HEK293 (cell line): ENCODE data around the gene ABHD17A.
A peak's percentile ranks its signal among the peaks of the same experiment; 100 is the strongest.

Experiments used
- FEZF1 ChIP-seq: fragments of 450-650 bp; formaldehyde crosslinking; IDR thresholded peaks from 2 replicates; pipeline ENCODE4 v1.5.1; 2016; ENCODE audit warnings: missing biosample characterization, missing genetic modification characterization
- GLIS1 ChIP-seq: fragments of 450-650 bp; formaldehyde crosslinking; IDR thresholded peaks from 2 replicates; pipeline ENCODE4 v1.5.1; 2016; ENCODE audit warnings: missing biosample characterization, missing genetic modification characterization
- IKZF3 ChIP-seq: fragments of 450-650 bp; IDR thresholded peaks from 2 replicates; pipeline ENCODE4 v1.5.0; 2018; ENCODE audit warnings: missing biosample characterization, mild to moderate bottlenecking, missing genetic modification characterization, moderate library complexity
- KLF10 ChIP-seq: fragments of 450-650 bp; IDR thresholded peaks from 2 replicates; pipeline ENCODE4 v1.5.1; 2018; ENCODE audit warnings: missing biosample characterization, mild to moderate bottlenecking, missing genetic modification characterization
- KLF7 ChIP-seq: fragments of 450-650 bp; formaldehyde crosslinking; IDR thresholded peaks from 2 replicates; pipeline ENCODE4 v1.5.1; 2016; ENCODE audit warnings: missing biosample characterization, missing genetic modification characterization, borderline replicate concordance
- ZBTB8A ChIP-seq: fragments of 450-650 bp; formaldehyde crosslinking; IDR thresholded peaks from 2 replicates; pipeline ENCODE4 v1.5.1; 2016; ENCODE audit warnings: missing biosample characterization, missing genetic modification characterization
- ZFP37 ChIP-seq: fragments of 450-650 bp; formaldehyde crosslinking; IDR thresholded peaks from 2 replicates; pipeline ENCODE4 v1.5.1; 2016; ENCODE audit warnings: missing biosample characterization, missing genetic modification characterization
- ZIC2 ChIP-seq: fragments of 450-650 bp; formaldehyde crosslinking; IDR thresholded peaks from 2 replicates; pipeline ENCODE4 v1.5.1; 2016; ENCODE audit warnings: missing biosample characterization, missing genetic modification characterization
- ZNF211 ChIP-seq: fragments of 450-650 bp; formaldehyde crosslinking; IDR thresholded peaks from 2 replicates; pipeline ENCODE4 v1.5.1; 2016; ENCODE audit warnings: low read depth, missing biosample characterization, missing genetic modification characterization
- ZNF23 ChIP-seq: fragments of 450-650 bp; formaldehyde crosslinking; IDR thresholded peaks from 2 replicates; pipeline ENCODE4 v1.5.1; 2016; ENCODE audit warnings: missing biosample characterization, missing genetic modification characterization, borderline replicate concordance
- ZNF311 ChIP-seq: fragments of 450-650 bp; formaldehyde crosslinking; IDR thresholded peaks from 2 replicates; pipeline ENCODE4 v1.5.1; 2017; ENCODE audit warnings: missing biosample characterization, missing genetic modification characterization, borderline replicate concordance
- ZNF394 ChIP-seq: fragments of 450-650 bp; formaldehyde crosslinking; IDR thresholded peaks from 2 replicates; pipeline ENCODE4 v1.5.1; 2016; ENCODE audit warnings: missing biosample characterization, missing genetic modification characterization, mild to moderate bottlenecking, moderate library complexity, borderline replicate concordance
- ZNF404 ChIP-seq: fragments of 450-650 bp; formaldehyde crosslinking; IDR thresholded peaks from 2 replicates; pipeline ENCODE4 v1.5.1; 2017; ENCODE audit warnings: missing biosample characterization, missing genetic modification characterization
- ZNF521 ChIP-seq: fragments of 450-650 bp; formaldehyde crosslinking; IDR thresholded peaks from 2 replicates; pipeline ENCODE4 v1.5.1; 2017; ENCODE audit warnings: missing biosample characterization, mild to moderate bottlenecking, missing genetic modification characterization
- ZNF548 ChIP-seq: fragments of 450-650 bp; formaldehyde crosslinking; IDR thresholded peaks from 2 replicates; pipeline ENCODE4 v1.5.1; 2016; ENCODE audit warnings: missing biosample characterization, missing genetic modification characterization
- ZNF596 ChIP-seq: fragments of 450-650 bp; IDR thresholded peaks from 2 replicates; pipeline ENCODE4 v1.5.0; 2018; ENCODE audit warnings: missing biosample characterization, mild to moderate bottlenecking, missing genetic modification characterization, moderate library complexity
- ZNF747 ChIP-seq: fragments of 450-650 bp; formaldehyde crosslinking; IDR thresholded peaks from 2 replicates; pipeline ENCODE4 v1.5.1; 2016; ENCODE audit warnings: missing biosample characterization, missing genetic modification characterization
- TF ChIP-seq, protein P1 (sequence below): fragments of 450-650 bp; formaldehyde crosslinking; IDR thresholded peaks from 2 replicates; pipeline ENCODE4 v1.5.1; 2016; ENCODE audit warnings: missing biosample characterization, missing genetic modification characterization
- TF ChIP-seq, protein P2 (sequence below): fragments of 450-650 bp; formaldehyde crosslinking; IDR thresholded peaks from 2 replicates; pipeline ENCODE4 v1.5.1; 2016; ENCODE audit warnings: missing biosample characterization, missing genetic modification characterization
- TF ChIP-seq, protein P3 (sequence below): sonication (generic); formaldehyde crosslinking; IDR thresholded peaks from 2 replicates; pipeline ENCODE4 v1.8.1; 2022; ENCODE audit warnings: mild to moderate bottlenecking, moderate library complexity, missing genetic modification reagents
- TF ChIP-seq, protein P4 (sequence below): fragments of 450-650 bp; formaldehyde crosslinking; IDR thresholded peaks from 2 replicates; pipeline ENCODE4 v1.5.1; 2016; ENCODE audit warnings: missing biosample characterization, missing genetic modification characterization
- TF ChIP-seq, protein P5 (sequence below): fragments of 450-650 bp; formaldehyde crosslinking; IDR thresholded peaks from 2 replicates; pipeline ENCODE4 v1.5.1; 2016; ENCODE audit warnings: missing biosample characterization, missing genetic modification characterization
- TF ChIP-seq, protein P6 (sequence below): fragments of 450-650 bp; formaldehyde crosslinking; IDR thresholded peaks from 2 replicates; pipeline ENCODE4 v1.5.1; 2017; ENCODE audit warnings: missing biosample characterization, missing genetic modification characterization
- TF ChIP-seq, protein P7 (sequence below): fragments of 450-650 bp; formaldehyde crosslinking; IDR thresholded peaks from 2 replicates; pipeline ENCODE4; 2016; ENCODE audit warnings: missing biosample characterization, missing genetic modification characterization
- TF ChIP-seq, protein P8 (sequence below): fragments of 450-650 bp; formaldehyde crosslinking; IDR thresholded peaks from 2 replicates; pipeline ENCODE4 v1.5.1; 2016; ENCODE audit warnings: missing biosample characterization, missing genetic modification characterization

Gene ABHD17A

DNA sequence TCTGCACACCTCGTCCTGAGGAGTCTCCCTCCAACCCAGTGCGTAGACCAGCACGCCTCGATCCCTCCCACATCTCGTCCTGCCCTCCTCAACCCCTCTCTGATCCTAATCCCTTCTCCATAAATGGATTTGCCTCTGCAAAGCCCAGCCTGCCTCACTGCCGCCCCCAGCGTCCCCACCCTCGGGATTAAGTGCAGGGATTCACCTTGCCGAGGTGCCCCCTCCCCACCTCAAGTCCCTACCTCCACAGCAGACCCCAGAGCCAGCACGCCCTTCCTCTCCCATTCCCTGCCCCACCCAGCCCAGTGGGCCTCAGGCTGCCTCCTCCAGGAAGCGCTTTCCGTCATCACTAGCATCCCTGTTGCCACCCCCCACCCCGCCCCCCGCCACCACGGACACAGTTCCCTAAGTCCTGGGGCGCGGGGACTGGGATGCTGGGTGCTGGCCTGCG is 25.9 kb downstream of the ABHD17A start (continued):
- TF ChIP-seq KLF10 (tag by site-specific recombination) (no peak), IKZF3 (tag by site-specific recombination) (peak; percentile 79), ZNF596 (tag by site-specific recombination) (no peak), ZNF404 (tag by site-specific recombination) (no peak), ZBTB8A (no peak), FEZF1 (tag by site-specific recombination) (no peak), ZNF23 (tag by site-specific recombination) (no peak), ZFP37 (no peak), ZNF311 (tag by site-specific recombination) (no peak), GLIS1 (no peak), ZNF548 (no peak), KLF7 (tag by site-specific recombination) (no peak), ZNF521 (tag by site-specific recombination) (no peak), ZNF394 (tag by site-specific recombination) (no peak), ZNF211 (no peak), ZNF747 (no peak), ZIC2 (tag by site-specific recombination) (no peak; the same call in 1 of the 2 replicates)
- TF ChIP-seq, protein P1, sequence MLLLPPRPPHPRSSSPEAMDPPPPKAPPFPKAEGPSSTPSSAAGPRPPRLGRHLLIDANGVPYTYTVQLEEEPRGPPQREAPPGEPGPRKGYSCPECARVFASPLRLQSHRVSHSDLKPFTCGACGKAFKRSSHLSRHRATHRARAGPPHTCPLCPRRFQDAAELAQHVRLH (tag by site-specific recombination) = no peak
- TF ChIP-seq, protein P2, sequence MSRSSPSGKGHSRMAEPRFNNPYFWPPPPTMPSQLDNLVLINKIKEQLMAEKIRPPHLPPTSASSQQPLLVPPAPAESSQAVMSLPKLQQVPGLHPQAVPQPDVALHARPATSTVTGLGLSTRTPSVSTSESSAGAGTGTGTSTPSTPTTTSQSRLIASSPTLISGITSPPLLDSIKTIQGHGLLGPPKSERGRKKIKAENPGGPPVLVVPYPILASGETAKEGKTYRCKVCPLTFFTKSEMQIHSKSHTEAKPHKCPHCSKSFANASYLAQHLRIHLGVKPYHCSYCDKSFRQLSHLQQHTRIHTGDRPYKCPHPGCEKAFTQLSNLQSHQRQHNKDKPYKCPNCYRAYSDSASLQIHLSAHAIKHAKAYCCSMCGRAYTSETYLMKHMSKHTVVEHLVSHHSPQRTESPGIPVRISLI (tag by site-specific recombination) = no peak
- TF ChIP-seq, protein P3, sequence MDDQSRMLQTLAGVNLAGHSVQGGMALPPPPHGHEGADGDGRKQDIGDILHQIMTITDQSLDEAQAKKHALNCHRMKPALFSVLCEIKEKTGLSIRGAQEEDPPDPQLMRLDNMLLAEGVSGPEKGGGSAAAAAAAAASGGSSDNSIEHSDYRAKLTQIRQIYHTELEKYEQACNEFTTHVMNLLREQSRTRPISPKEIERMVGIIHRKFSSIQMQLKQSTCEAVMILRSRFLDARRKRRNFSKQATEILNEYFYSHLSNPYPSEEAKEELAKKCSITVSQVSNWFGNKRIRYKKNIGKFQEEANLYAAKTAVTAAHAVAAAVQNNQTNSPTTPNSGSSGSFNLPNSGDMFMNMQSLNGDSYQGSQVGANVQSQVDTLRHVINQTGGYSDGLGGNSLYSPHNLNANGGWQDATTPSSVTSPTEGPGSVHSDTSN (CRISPR knock-in tag) = no peak
- TF ChIP-seq, protein P4, sequence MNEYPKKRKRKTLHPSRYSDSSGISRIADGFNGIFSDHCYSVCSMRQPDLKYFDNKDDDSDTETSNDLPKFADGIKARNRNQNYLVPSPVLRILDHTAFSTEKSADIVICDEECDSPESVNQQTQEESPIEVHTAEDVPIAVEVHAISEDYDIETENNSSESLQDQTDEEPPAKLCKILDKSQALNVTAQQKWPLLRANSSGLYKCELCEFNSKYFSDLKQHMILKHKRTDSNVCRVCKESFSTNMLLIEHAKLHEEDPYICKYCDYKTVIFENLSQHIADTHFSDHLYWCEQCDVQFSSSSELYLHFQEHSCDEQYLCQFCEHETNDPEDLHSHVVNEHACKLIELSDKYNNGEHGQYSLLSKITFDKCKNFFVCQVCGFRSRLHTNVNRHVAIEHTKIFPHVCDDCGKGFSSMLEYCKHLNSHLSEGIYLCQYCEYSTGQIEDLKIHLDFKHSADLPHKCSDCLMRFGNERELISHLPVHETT (tag by site-specific recombination) = no peak
- TF ChIP-seq, protein P5, sequence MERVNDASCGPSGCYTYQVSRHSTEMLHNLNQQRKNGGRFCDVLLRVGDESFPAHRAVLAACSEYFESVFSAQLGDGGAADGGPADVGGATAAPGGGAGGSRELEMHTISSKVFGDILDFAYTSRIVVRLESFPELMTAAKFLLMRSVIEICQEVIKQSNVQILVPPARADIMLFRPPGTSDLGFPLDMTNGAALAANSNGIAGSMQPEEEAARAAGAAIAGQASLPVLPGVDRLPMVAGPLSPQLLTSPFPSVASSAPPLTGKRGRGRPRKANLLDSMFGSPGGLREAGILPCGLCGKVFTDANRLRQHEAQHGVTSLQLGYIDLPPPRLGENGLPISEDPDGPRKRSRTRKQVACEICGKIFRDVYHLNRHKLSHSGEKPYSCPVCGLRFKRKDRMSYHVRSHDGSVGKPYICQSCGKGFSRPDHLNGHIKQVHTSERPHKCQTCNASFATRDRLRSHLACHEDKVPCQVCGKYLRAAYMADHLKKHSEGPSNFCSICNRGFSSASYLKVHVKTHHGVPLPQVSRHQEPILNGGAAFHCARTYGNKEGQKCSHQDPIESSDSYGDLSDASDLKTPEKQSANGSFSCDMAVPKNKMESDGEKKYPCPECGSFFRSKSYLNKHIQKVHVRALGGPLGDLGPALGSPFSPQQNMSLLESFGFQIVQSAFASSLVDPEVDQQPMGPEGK = peak; percentile 85
- TF ChIP-seq, protein P6, sequence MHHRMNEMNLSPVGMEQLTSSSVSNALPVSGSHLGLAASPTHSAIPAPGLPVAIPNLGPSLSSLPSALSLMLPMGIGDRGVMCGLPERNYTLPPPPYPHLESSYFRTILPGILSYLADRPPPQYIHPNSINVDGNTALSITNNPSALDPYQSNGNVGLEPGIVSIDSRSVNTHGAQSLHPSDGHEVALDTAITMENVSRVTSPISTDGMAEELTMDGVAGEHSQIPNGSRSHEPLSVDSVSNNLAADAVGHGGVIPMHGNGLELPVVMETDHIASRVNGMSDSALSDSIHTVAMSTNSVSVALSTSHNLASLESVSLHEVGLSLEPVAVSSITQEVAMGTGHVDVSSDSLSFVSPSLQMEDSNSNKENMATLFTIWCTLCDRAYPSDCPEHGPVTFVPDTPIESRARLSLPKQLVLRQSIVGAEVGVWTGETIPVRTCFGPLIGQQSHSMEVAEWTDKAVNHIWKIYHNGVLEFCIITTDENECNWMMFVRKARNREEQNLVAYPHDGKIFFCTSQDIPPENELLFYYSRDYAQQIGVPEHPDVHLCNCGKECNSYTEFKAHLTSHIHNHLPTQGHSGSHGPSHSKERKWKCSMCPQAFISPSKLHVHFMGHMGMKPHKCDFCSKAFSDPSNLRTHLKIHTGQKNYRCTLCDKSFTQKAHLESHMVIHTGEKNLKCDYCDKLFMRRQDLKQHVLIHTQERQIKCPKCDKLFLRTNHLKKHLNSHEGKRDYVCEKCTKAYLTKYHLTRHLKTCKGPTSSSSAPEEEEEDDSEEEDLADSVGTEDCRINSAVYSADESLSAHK (tag by site-specific recombination) = no peak
- TF ChIP-seq, protein P7, sequence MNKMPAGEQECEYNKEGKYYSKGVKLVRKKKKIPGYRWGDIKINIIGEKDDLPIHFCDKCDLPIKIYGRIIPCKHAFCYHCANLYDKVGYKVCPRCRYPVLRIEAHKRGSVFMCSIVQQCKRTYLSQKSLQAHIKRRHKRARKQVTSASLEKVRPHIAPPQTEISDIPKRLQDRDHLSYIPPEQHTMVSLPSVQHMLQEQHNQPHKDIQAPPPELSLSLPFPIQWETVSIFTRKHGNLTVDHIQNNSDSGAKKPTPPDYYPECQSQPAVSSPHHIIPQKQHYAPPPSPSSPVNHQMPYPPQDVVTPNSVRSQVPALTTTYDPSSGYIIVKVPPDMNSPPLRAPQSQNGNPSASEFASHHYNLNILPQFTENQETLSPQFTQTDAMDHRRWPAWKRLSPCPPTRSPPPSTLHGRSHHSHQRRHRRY (tag by site-specific recombination) = no peak
- TF ChIP-seq, protein P8, sequence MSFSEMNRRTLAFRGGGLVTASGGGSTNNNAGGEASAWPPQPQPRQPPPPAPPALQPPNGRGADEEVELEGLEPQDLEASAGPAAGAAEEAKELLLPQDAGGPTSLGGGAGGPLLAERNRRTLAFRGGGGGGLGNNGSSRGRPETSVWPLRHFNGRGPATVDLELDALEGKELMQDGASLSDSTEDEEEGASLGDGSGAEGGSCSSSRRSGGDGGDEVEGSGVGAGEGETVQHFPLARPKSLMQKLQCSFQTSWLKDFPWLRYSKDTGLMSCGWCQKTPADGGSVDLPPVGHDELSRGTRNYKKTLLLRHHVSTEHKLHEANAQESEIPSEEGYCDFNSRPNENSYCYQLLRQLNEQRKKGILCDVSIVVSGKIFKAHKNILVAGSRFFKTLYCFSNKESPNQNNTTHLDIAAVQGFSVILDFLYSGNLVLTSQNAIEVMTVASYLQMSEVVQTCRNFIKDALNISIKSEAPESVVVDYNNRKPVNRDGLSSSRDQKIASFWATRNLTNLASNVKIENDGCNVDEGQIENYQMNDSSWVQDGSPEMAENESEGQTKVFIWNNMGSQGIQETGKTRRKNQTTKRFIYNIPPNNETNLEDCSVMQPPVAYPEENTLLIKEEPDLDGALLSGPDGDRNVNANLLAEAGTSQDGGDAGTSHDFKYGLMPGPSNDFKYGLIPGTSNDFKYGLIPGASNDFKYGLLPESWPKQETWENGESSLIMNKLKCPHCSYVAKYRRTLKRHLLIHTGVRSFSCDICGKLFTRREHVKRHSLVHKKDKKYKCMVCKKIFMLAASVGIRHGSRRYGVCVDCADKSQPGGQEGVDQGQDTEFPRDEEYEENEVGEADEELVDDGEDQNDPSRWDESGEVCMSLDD (tag by site-specific recombination) = no peak; the same call in 1 of the 2 replicates
